Sciatic nerve (tissue), 2 donors: Measurements from ENCODE around the gene MCAT. TPM values are rescaled to one million over a fixed set of nuclear protein-coding genes. Genes with fewer than 3 reads are reported as not detected.

Experiments
- ATAC-seq: fragments of 200-7000 bp; cut with Tn5 transposase; one replicate; pipeline ENCODE4 v1.9.1; 2020; ENCODE audit warnings: mild to moderate bottlenecking, moderate library complexity
- DNase-seq: peaks from one replicate; pipeline ENCODE4 v3.0.0-alpha.2; 2020; ENCODE audit warnings: low spot score
- intact Hi-C: fragments of 100-400 bp; cut with DNase I; formaldehyde crosslinking; loops from one replicate; pipeline ENCODE4 v1.14.2; 2022
- total RNA-seq: library from RNA; stranded (reverse); fragmentation: NEBNext Ultra II Directional; extraction: Animal tissue kit (Norgen Biotek cat#: 25700); gene quantifications from one replicate; pipeline ENCODE4 v1.2.1, GENCODE V29; 2021
- donor health status: DM: no; HTN: no; CAD: no.
- donor health status: DM: no; HTN: no; CAD: no.

The MCAT gene
- total RNA-seq, 1 donor from 2014 or later = 11.5 TPM

DNA sequence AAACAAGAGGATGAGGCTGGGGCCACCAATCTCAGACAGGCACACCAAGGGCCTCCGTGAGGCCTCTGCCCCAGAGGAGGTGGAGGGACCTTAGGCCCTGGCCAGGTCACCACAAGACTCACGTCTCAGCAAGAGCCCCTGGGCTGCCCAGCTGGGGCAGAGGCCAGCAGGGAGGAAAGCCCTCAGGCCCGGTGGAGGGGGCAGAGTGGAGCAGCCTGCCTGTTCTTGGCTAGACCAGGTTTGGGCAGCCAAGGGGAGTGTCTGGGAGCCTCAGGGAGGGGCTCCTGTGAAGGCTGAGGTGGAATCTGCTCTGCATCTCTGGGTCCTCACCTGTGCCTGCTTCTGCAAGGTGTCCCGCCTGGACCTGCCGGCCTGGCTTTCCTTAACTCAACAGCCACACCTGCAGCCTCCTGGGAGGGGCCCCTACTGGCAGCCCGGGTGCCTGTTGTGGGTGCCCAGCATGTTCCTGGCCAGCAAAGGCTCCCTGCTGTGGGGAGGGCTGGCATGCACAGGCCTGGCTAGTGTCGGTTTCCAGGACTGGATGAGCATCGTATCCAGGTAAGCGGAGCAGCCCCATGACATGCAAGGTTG, 31.8 kb upstream of the MCAT start:
- intact Hi-C loops = no loop called here
- no peak for DNase-seq
- no peak for ATAC-seq

DNA sequence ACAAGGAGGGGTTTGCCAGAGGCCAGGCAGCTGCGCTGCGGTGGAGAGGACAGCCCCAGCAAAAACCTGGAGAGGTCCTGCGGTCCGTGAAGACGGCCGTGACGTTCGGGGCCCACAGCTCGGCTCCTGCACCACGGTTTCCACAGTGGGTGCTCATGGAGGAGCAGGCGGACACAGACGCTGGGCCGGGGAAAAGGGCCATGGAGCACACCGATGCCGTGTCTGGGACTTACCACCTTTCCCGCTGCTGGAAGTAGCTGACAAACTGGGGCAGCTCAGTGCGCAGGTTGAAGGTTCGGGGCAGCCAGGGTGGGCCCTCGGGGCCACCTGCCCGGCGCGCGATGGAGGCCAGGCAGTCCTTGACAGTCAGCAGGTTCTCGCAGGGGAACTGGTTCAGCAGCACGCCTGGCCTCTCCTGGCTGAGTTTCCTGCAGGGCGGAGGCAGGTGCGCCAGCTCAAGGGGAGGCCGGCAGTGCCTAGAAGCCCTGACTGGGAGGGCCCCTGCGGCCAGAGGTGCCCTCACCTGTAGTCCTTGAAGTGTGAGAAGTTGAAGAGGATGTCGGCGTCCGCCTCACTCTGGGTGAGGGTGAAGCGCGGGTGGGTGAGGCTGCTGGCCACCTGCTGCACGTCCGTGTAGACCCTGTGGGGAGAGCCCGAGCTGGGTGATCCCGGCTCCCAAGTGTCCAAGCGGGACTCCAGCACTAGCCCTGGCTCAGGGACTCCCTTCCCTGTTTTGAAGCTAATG, 30.9 kb upstream of the MCAT start:
- intact Hi-C loops = no loop called here
- no peak for DNase-seq
- no peak for ATAC-seq

DNA sequence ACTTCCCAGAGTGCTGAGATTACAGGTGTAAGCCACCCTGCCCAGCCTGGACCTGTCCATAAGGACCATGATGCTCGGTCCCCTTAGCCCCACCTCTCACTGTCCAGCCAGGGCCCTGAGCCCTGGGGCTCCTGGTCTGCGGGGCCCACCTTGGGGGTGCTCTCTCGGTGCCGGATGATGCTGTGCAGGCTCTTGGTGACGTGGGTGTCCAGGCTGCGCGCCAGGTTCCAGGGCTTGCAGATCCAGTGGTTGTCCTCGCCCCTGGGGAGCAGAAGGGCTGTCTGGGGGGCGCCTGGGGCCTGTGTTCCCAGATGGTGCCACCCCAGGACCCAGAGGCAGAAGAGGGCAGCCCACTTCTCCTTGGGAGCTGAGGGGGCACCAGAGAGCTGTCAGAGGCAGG, 30.4 kb upstream of the MCAT start:
- ATAC-seq (no peak), DNase-seq (no peak)
- intact Hi-C loops = no loop called here

DNA sequence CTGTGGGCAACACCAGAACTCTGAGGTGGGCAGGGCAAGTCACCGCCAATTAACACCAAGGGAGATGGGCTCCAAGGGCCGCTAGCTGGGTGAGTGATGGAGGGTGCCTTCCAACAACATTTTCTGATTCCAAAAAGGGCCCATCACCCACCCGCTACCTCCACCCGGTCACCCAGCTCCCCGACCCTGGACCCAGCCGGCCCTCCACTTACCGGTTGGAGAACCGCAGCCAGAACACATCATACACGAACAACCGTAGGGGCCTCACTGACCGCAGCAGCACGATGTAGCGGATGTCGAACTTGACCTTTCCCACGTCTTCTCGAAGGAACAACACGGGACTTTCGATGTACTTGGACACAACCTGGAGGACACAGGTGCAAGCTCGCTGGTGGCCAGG, 29.0 kb upstream of the MCAT start:
- intact Hi-C loops = no loop called here
- DNase-seq = no peak
- ATAC-seq = no peak

DNA sequence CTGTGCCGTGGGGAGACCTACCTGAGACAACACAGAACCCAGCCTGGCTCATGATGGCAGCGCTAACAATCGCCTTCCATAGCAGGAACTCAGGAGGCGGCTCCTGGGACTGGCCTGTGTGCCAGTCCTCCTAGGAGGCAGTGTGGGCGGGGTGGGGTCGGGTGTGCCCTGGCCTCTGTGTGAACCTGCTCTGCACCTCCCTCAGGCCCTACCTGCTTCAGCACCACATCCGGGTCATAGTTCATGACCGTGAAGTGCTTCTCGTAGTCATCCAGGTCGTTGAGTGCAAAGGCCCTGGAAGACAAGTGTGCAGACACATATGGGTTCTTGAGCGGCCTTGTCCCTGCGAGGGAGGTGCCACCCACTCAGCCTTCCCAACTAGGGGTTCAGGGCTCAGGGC, 28.4 kb upstream of the MCAT start:
- no peak for ATAC-seq
- intact Hi-C loops = no loop called here
- no peak for DNase-seq

DNA sequence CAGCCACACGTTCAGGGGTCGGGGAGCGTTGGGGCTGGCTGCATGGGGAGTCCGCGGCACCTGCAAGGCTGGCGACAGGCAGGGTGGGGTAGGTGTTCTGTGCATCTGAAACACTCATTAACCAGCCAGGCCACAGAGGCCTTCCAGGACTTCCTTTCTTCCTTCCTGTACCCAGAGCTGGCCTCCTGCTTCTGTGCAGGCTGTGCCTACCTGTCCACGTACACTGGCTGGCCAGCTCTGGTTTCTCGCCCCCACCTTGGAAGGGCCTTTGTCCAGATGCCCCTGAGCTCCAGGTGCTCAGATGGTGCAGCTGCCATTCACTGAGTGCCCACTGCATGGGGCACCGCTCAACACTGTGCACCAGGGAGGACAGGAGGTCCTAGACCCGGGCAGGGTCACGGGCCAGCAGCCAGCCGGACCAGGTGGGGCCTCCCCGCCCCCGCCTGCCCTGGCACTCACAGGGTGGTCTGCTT, 27.9 kb upstream of the MCAT start:
- DNase-seq (no peak), ATAC-seq (no peak)
- intact Hi-C loops = no loop called here

DNA sequence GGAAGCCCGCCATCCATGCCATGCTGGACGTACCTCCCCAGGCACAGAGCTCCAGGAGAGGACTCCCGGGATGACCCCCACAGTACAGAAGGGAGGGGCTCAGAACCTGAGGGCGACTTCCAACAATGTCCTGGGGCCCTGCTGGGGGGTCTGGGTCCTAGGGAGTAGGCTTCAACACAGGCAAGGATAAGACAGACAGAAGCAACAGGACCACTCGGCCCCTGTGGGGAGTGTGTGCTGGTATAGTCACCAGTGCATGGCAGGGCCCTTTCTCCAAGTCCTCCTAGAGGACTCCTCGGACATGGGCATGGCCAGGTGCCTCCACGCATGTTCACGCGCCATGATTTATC, 26.9 kb upstream of the MCAT start:
- ATAC-seq (no peak), DNase-seq (no peak)
- intact Hi-C loops = no loop called here

DNA sequence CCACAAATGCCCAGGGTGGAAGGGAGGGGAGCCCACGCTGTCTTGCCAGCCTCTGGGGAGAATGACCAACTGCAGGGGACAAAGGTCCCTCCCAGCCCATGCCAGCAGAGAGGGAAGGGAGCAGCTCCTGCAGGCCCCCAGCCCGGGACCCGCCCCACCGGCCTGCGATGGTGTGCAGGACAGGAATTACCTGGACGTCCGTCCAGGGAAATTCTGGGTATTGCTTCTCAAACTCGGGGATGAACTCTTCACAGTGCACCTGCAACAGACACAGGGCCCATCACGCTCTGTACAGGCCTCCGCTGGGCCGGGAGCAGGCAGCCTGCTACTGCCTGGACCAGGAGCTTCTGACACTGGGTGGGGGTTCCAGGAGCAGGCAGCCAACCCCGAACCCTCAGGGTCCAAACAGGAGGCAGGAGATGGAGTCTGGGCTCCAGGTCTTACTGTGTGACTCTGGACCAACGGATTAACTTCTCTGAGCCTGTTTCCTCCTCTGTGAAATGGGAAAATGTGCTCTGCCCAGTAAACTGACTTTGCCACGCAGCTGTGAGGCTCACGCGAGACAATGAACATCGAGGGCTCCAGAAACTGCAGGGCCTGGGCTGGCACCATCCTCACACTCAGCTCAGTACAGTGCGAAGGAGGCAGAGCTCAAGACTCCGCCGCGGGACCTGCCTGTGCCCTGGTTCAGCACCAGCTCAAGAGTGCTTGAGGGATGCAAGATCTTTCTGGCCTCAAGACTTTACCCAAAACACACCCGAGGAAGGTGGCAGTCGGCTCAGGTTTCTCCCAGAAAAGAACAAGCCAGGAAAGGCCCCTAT, 26.3 kb upstream of the MCAT start:
- ATAC-seq (no peak), DNase-seq (no peak)
- intact Hi-C loops = no loop called here

DNA sequence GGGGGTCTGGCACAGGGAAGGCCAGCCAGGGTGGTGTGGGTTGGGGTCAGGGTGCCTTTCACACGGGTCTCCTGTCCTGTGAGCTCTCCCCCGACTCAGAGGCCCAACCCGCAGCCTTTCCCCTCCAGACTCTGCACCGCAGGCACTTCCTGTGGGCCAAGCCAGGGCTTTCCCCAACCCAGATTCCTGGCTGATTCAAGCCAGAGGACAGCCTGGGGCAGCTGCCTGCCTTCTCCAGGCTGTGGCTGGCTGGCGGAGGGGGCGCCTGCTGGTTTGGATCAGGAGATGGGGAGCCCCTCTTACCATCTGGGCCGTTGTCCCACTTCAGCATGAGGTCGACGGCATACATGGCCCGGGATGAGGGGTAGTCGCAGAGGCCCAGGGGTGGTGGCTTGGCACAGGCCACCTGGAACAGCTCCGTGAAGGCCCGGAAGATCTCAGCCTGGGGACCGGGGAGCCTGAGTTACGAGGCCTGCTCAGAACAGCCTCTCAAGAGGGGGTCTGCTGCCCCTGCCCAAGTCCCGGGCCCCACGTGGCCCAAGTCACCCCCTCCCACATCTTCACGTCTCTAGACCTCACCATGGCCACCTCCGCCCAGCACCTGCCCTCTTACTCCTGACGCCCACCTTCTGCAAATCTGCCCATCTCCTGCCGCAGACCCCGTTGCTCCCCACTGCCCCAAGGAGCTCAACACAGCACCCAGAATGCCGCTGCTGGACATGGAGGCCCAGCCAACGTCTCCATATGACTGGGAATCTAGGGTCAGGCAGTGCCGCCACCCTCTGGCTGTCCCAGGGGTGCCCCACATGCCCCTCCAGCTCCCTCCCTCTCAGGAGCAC, 25.5 kb upstream of the MCAT start:
- DNase-seq (no peak), ATAC-seq (no peak)
- intact Hi-C loops = no loop called here

DNA sequence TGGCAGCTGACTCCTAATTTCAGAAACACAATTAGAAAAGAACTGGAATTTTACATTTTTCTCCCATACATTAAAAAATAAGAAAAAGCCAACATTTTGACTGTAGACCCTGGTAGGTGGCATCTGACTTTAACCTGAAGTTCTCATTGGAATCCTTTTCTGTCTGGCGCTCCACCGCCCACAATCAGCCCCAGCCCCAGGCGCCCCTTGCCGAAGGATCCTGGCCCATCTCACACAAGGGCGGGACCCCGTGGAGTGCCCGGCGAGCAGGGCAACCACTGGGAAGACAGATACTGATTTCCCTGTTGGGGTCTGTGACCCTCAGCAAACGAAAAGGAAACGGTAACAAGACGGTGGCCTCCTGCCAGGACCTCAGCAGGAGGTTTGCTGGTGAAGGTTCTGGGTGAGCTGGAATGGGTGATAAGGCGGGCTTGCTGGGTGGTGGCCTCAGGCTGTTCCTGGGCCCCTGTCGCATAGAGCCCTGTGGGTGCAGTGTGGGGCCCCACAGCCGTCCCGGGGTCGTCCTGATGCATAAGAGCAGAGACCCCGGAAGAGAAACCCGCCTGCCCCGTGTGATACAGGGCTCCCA, 23.9 kb upstream of the MCAT start:
- DNase-seq (no peak), ATAC-seq (no peak)
- intact Hi-C loops = no loop called here

DNA sequence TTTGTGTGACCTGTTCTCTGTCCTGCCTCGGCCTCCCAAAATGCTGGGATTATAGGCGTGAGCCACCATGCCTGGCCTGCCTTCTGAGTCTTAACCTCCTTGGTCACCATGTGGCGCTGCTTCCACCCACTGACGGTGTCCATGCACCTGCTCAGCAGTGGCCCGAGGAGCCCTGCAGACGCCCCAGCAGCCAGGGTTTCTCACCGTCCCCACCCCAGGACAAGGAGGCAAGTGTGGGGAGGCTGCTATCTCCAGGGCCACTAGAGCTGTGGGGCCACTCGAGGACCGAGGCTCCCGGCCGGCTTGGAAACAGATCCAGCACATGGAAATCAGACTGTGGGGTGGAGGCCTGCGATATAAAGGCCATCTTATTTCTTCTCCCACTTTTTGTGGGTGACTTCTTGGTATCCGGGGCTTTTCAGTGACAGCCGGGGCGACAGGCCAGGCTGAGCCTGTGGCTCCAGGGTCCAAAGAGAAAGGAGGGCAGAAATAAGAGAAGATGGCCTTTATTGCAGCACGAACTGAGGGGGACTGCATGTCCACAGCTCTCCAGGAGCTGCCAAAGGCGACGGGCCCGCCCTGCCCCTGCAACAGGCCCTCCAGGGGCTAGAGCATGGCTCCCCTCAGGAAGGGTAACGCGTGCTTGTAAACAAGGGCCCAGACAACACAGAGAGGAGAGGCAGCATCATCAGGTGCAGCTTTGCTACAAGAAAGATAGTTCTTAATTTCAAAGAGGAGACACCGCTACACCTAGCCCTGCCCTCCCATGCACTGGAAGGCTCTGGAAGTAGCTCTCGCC, 23.1 kb upstream of the MCAT start:
- intact Hi-C loops = no loop called here
- ATAC-seq (no peak), DNase-seq (no peak)

DNA sequence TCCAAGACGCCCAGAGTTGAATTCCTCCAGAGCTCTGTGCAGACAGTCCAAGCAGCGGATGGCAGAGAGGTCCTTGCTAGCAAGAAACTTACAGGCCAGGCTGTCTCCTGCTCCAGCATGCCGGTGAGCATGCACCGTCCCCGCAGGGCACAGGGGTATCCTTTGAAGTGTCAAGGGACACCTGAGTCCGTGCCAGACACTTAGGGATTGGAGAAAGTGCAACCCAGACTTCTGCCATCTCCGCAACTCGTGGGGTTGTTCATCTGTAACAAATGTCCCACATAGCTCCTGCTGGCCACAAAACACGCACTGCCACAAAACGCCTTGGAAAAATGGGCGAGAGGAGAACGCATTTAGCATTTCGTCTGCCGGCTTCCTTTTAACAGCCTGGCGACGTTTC, 21.4 kb upstream of the MCAT start:
- ATAC-seq (no peak), DNase-seq (no peak)
- intact Hi-C loops = no loop called here

DNA sequence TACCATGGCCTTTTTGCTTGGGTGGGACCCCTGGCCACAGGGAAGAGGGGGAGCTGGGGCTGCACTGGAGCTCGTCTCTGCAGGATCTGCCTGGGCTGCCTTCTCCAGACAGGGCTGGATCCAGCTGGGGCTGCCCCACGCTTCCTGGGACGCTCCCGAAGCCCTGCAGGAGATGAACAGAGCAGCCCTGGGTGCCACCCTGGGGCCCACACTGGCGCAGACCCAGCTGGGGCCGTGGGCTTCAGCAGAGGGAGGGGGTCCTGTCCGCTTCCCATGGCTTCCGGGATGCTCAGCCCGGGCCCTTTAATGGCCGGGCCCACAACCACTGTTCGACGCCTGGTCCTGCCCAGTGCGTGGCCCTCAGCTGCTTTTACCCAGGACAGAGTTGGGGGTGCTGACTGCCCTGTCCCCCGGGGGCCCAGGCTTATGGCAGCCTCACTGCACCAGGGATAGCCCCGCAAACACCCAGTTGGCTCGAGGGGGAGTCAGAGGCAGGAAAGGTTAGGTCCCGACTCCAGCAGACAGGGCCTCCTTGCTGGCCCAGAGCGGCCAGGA, 20.1 kb upstream of the MCAT start:
- peak; percentile 7 for ATAC-seq

DNA sequence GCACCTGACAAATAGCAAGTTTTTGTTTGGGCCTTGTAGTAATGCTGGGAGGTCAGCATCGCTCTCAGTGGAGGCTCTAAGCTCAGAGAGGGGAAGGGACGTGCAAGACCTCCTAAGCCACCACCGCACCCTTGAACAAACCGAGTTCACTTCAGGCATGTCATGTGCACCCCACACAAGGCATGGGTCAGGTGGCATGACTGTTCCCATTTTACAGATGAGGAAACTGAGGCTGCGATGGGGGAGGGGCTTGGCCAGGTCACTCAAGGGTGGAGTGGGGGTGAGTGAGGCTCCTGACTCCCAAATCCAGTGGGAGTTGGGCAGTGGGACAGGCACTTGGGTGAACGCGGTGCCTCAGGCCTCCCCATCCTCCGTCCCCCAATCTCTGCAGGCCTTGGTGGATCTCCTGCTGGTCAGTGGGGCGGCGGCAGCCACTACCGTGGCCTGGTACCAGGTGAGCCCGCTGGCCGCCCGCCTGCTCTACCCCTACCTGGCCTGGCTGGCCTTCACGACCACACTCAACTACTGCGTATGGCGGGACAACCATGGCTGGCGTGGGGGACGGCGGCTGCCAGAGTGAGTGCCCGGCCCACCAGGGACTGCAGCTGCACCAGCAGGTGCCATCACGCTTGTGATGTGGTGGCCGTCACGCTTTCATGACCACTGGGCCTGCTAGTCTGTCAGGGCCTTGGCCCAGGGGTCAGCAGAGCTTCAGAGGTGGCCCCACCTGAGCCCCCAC, 19.4 kb upstream of the MCAT start:
- no peak for DNase-seq
- intact Hi-C loops = no loop called here
- no peak for ATAC-seq

More for the DNA sequence above, 20.1 kb upstream of the MCAT start:
- intact Hi-C loops = no loop called here
- no peak for DNase-seq

DNA sequence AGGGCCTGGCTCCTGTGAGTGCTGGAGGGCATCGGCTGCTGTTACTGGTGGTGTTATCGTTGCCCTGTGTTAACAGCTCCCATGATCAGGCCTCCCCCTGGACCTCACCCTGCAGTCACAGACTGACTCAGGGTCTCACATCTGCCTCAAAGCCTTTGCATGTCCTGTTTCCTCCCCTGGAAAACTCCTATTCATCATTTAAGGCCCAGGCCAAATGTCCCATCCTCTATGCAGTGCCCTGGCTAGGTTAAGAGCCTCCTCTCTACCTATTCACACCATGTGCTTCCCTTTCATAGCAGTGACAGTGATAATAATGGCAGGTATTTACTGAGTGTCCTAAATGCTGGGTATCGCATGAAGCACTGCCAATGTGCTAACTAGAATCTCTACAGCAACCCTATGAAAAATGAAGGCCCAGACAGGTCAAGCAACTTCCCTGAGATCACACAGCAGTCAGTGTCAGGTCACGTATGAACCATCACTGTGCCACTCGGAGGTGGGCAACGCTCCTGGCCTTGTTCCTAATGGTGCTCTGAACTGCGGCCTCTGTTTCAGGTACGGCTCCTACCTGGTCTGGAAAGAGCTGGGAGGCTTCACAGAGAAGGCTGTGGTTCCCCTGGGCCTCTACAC, 17.4 kb upstream of the MCAT start:
- ATAC-seq (no peak), DNase-seq (no peak)
- intact Hi-C loops = no loop called here

DNA sequence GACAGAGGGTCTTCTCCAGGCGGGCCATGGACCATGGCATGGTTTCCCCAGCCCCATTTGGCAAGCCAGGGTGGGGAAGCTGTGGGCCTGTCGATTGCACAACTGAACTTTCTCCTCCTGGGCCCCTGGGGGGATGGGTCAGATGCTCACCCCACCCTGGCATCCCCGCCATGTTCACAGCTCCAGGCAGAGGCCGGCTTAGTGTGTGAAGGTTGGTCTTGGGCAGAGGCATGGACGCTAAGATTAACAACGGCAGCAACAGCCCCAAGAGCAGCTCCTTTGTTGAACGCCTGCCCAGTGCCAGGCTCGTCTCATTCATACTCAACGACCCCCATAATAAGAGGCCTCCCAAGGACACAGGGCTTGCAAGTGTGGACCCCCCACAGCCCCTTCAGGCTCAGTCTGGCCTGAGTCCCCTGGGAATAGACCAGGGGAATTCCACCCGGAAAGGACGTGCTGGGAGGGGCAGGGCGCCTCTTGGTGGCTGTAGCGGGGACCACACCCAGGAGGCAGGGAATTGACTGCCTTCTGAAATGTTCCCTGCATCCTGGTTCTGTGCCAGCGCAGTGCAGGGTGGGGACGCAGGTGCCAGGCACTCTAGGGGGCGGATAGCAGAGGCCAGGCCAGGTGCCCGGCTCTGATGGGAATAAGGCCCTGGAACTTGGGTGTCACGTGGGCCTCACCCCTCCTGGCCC, 16.4 kb upstream of the MCAT start:
- ATAC-seq (no peak), DNase-seq (no peak)
- intact Hi-C loops = no loop called here
